H9 (cell line): ENCODE results near the gene FOXJ3. TPM values are rescaled to one million over a fixed set of nuclear protein-coding genes. Genes with fewer than 3 reads are reported as not detected.

Source experiments
- DNase-seq: peaks from one replicate; pipeline ENCODE4 v3.0.0-alpha.2; 2017
- H2AFZ ChIP-seq: one replicate; pipeline ENCODE4 v1.6.1; 2013; ENCODE audit warnings: mild to moderate bottlenecking, low read length, control low read depth, moderate library complexity
- H2AK5ac ChIP-seq: 2 replicates; pipeline ENCODE4 v1.6.1; 2013; ENCODE audit warnings: low read length, control low read depth, mixed read lengths; ENCODE audit not compliant: insufficient read length
- H2BK120ac ChIP-seq: one replicate; pipeline ENCODE4 v1.6.1; 2013; ENCODE audit warnings: low read depth, mild to moderate bottlenecking, low read length, control low read depth, inconsistent platforms; ENCODE audit not compliant: poor library complexity, severe bottlenecking
- H2BK12ac ChIP-seq: 2 replicates; pipeline ENCODE4 v1.6.1; 2013; ENCODE audit warnings: low read length, control low read depth, mixed read lengths, low read depth; ENCODE audit not compliant: insufficient read length
- H2BK15ac ChIP-seq: 2 replicates; pipeline ENCODE4 v1.6.1; 2013; ENCODE audit warnings: low read depth, low read length, control low read depth
- H2BK20ac ChIP-seq: one replicate; pipeline ENCODE4 v1.6.1; 2013; ENCODE audit warnings: low read depth, mild to moderate bottlenecking, low read length, control low read depth, inconsistent platforms; ENCODE audit not compliant: poor library complexity, severe bottlenecking
- H2BK5ac ChIP-seq: 2 replicates; pipeline ENCODE4 v1.6.1; 2013; ENCODE audit warnings: low read length, control low read depth, mixed read lengths; ENCODE audit not compliant: insufficient read length
- H3K14ac ChIP-seq: 2 replicates; pipeline ENCODE4 v1.6.1; 2013; ENCODE audit warnings: low read length, control low read depth; ENCODE audit not compliant: insufficient read depth
- H3K18ac ChIP-seq: 2 replicates; pipeline ENCODE4 v1.6.1; 2013; ENCODE audit warnings: low read depth, mild to moderate bottlenecking, mixed read lengths, low read length, control low read depth; ENCODE audit not compliant: insufficient read length
- H3K23ac ChIP-seq: 2 replicates; pipeline ENCODE4 v1.6.1; 2013; ENCODE audit warnings: low read length, control low read depth, mixed read lengths, low read depth; ENCODE audit not compliant: insufficient read length
- H3K23me2 ChIP-seq: 2 replicates; pipeline ENCODE4 v1.6.1; 2013; ENCODE audit warnings: low read depth, mild to moderate bottlenecking, mixed read lengths, low read length, control low read depth; ENCODE audit not compliant: insufficient read length, poor library complexity, severe bottlenecking
- H3K27ac ChIP-seq: 2 replicates; pipeline ENCODE4 v1.5.1; 2013; ENCODE audit warnings: low read length, control low read depth, mixed read lengths, low read depth; ENCODE audit not compliant: insufficient read length
- H3K27me3 ChIP-seq: 2 replicates; pipeline ENCODE4 v1.6.1; 2013; ENCODE audit warnings: low read length, control low read depth, inconsistent platforms; ENCODE audit not compliant: insufficient read depth
- H3K4ac ChIP-seq: 2 replicates; pipeline ENCODE4 v1.6.1; 2013; ENCODE audit warnings: low read depth, mild to moderate bottlenecking, control low read depth, inconsistent platforms, low read length, moderate library complexity
- H3K4me1 ChIP-seq: 2 replicates; pipeline ENCODE4 v1.6.1; 2013; ENCODE audit warnings: low read length, control low read depth, inconsistent platforms; ENCODE audit not compliant: insufficient read depth
- H3K4me2 ChIP-seq: 2 replicates; pipeline ENCODE4 v1.6.1; 2013; ENCODE audit warnings: low read length, control low read depth, mixed read lengths; ENCODE audit not compliant: insufficient read length, insufficient read depth
- H3K56ac ChIP-seq: 2 replicates; pipeline ENCODE4 v1.6.1; 2013; ENCODE audit warnings: low read depth, mild to moderate bottlenecking, mixed read lengths, low read length, control low read depth; ENCODE audit not compliant: insufficient read length
- H3K79me1 ChIP-seq: 2 replicates; pipeline ENCODE4 v1.6.1; 2013; ENCODE audit warnings: low read depth, mild to moderate bottlenecking, moderate library complexity, low read length, control low read depth, inconsistent platforms; ENCODE audit not compliant: insufficient read depth, poor library complexity, severe bottlenecking
- H3K79me2 ChIP-seq: 2 replicates; pipeline ENCODE4 v1.6.1; 2013; ENCODE audit warnings: low read length, control low read depth, inconsistent platforms; ENCODE audit not compliant: insufficient read depth
- H3K9ac ChIP-seq: 2 replicates; pipeline ENCODE4 v1.6.1; 2013; ENCODE audit warnings: low read length, control low read depth, mixed read lengths; ENCODE audit not compliant: insufficient read length; ENCODE audit errors: extremely low read depth
- H3K9me3 ChIP-seq: one replicate; pipeline ENCODE4 v1.6.1; 2013; ENCODE audit warnings: low read depth, low read length, inconsistent platforms; ENCODE audit not compliant: control insufficient read depth
- H3T11ph ChIP-seq: one replicate; pipeline ENCODE4 v1.6.1; 2013; ENCODE audit warnings: mild to moderate bottlenecking, low read length, control low read depth, inconsistent platforms
- H4K20me1 ChIP-seq: one replicate; pipeline ENCODE4 v1.6.1; 2013; ENCODE audit not compliant: control insufficient read depth, insufficient read length, insufficient read depth
- H4K5ac ChIP-seq: 2 replicates; pipeline ENCODE4 v1.6.1; 2013; ENCODE audit warnings: low read depth, mild to moderate bottlenecking, mixed read lengths, low read length, control low read depth; ENCODE audit not compliant: insufficient read length
- H4K8ac ChIP-seq: replicated peaks from 2 replicates; pipeline ENCODE4 v1.6.1; 2013; ENCODE audit warnings: low read length, control low read depth, mixed read lengths, low read depth; ENCODE audit not compliant: insufficient read length
- H4K91ac ChIP-seq: 2 replicates; pipeline ENCODE4 v1.6.1; 2013; ENCODE audit warnings: low read depth, mild to moderate bottlenecking, moderate library complexity, mixed read lengths, low read length, control low read depth; ENCODE audit not compliant: insufficient read length
- H3K27ac Mint-ChIP-seq, 3 experiments: 2 replicates in 2 of 3; 3 replicates in 1 of 3; pipeline ENCODE4 v1.8.0; 2020 to 2021; ENCODE audit warnings: mixed read lengths in 3 of 3, mild to moderate bottlenecking in 1 of 3, moderate library complexity in 1 of 3
- H3K27me3 Mint-ChIP-seq: 2 replicates; pipeline ENCODE4 v1.8.0; 2021; ENCODE audit warnings: low read depth, mild to moderate bottlenecking, moderate library complexity, mixed read lengths
- H3K36me3 Mint-ChIP-seq, 3 experiments: 2 replicates in 2 of 3; 3 replicates in 1 of 3; pipeline ENCODE4 v1.8.0; 2020 to 2021; ENCODE audit warnings: low read depth in 3 of 3, mixed read lengths in 3 of 3; ENCODE audit not compliant: insufficient read depth in 1 of 3
- H3K4me1 Mint-ChIP-seq, 2 experiments: 2 replicates each; pipeline ENCODE4 v1.8.0; 2020; ENCODE audit warnings: mixed read lengths in 2 of 2
- H3K4me3 Mint-ChIP-seq, 2 experiments: 2 replicates in 1 of 2; 3 replicates in 1 of 2; pipeline ENCODE4 v1.8.0; 2020 to 2021; ENCODE audit warnings: mild to moderate bottlenecking in 2 of 2, mixed read lengths in 2 of 2, moderate library complexity in 1 of 2
- H3K9me3 Mint-ChIP-seq, 2 experiments: 2 replicates in 1 of 2; 3 replicates in 1 of 2; pipeline ENCODE4 v1.8.0; 2020; ENCODE audit warnings: mild to moderate bottlenecking in 2 of 2, mixed read lengths in 2 of 2, moderate library complexity in 1 of 2
- CTCF ChIP-seq: fragments of 200-600 bp; sonication (generic); conservative IDR thresholded peaks from 3 replicates; pipeline ENCODE4 v1.8.0; 2021; ENCODE audit warnings: antibody characterized with exemption, mild to moderate bottlenecking
- WGBS: extraction: QIAGEN DNeasy Blood & Tissue Kit; methylation state at CpG from one replicate; pipeline ENCODE4 v1.1.7; 2013; ENCODE audit warnings: missing lambda C conversion rate, low lambda C conversion rate, mixed read lengths; ENCODE audit not compliant: insufficient read length; ENCODE audit errors: extremely low coverage; 5-methylcytosine and 5-hydroxymethylcytosine counted together
- total RNA-seq: library from RNA; stranded (reverse); gene quantifications from 2 replicates; pipeline ENCODE4 v1.2.1, GENCODE V29; 2021

The FOXJ3 gene
- total RNA-seq, 1 experiment from 2014 or later = 49.9 TPM

DNA sequence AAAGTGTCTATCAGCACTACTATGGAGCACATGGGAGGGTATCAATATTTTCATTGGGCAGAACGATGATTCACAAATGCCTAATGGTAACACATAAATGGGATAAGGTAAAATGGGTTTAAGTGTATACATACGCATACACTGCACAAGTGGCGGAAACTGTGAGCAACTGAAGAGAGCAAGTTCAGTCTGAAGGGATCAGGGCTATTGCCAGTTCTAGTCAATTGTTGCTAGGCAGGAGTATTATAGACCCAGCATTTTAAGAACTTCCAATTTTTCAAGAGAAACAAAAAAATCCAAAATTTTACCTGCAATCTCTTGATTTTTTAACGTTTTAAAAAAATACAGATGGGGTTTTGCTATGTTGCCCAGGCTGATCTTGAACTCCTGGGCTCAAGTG, 23.1 kb downstream of the FOXJ3 start:
- Mint-ChIP-seq H3K27me3 (no peaks in the 10 kb centered on the region), H3K9me3 (no peaks in the 10 kb centered on the region), H3K27ac (no peak overlapping the region; a peak in 1 of 7 replicates), H3K4me1 (peaks cover 16 to 17% of the 10 kb centered on the region in 2 experiments), H3K4me3 (no peak overlapping the region), H3K36me3 (peaks cover 3 to 10% (median 6%) of the 10 kb centered on the region in 3 experiments; a peak in 4 of 7 replicates)
- Histone ChIP-seq H4K8ac (no peak overlapping the region), H2BK120ac (no peak overlapping the region), H4K20me1 (no peaks in the 10 kb centered on the region), H3K79me1 (peaks cover 11% of the 10 kb centered on the region), H4K91ac (no peak overlapping the region), H2AFZ (no peak overlapping the region), H3K4me1 (no peaks in the 10 kb centered on the region), H3K27ac (no peak overlapping the region), H2BK20ac (no peak overlapping the region), H3K23me2 (no peaks in the 10 kb centered on the region), H3K9ac (no peak overlapping the region), H3K56ac (no peak overlapping the region), H3K14ac (no peak overlapping the region), H3K18ac (no peak overlapping the region), H4K5ac (no peak overlapping the region), H3K79me2 (peaks cover 30% of the 10 kb centered on the region; the same call in 1 of the 2 replicates), H2BK15ac (no peak overlapping the region), H3T11ph (no peak overlapping the region), H3K9me3 (no peaks in the 10 kb centered on the region), H3K4me2 (no peak overlapping the region), H2BK5ac (no peak overlapping the region), H3K27me3 (no peaks in the 10 kb centered on the region), H2AK5ac (no peak overlapping the region), H3K4ac (no peak overlapping the region), H3K23ac (no peak overlapping the region), H2BK12ac (no peak overlapping the region)
- DNase-seq = no peak
- no CpG with 5 or more reads among the region's 4 CpGs for WGBS
- no peak for TF ChIP-seq CTCF
